HCT116 (cell line): ENCODE measurements around the gene MEGF6. TPM values are rescaled to one million over a fixed set of nuclear protein-coding genes. Genes with fewer than 3 reads are reported as not detected.

ENCODE experiments used
- ATAC-seq: fragments of 200-7000 bp; cut with Tn5 transposase; 2 replicates; pipeline ENCODE4 v1.9.1; 2020; ENCODE audit warnings: mild to moderate bottlenecking, moderate library complexity
- BruUV-seq: library from RNA; stranded (reverse); fragments of 400-500 nt; replicated peaks from 2 replicates; lab custom pipeline; 2021; lab: Mats Ljungman, UMichigan
- CTCF ChIA-PET: fragments of 300-600 bp; sonication (Branson Sonifier 250); formaldehyde crosslinking; loops from one replicate; lab custom pipeline; 2021; ENCODE audit warnings: antibody characterized with exemption; lab: Charles Lee
- POLR2A ChIA-PET: fragments of 300-600, 350-600 bp; sonication (Branson Sonifier 250); formaldehyde crosslinking; loops from one replicate; lab custom pipeline; 2021; ENCODE audit warnings: antibody characterized with exemption; lab: Charles Lee
- RAD21 ChIA-PET, 2 experiments: fragments of 300-600 bp; sonication (Branson Sonifier 250); formaldehyde crosslinking; loops; one replicate each; lab custom pipeline; 2023; ENCODE audit warnings: low total read pairs in 2 of 2; ENCODE audit not compliant: uncharacterized antibody in 2 of 2, unreplicated experiment in 2 of 2, low non-redundant PET in 1 of 2; lab: Charles Lee
- DNase-seq: peaks from one replicate; pipeline ENCODE4 v3.0.0-alpha.2; 2010; ENCODE audit warnings: low read depth, low spot score
- H2AFZ ChIP-seq: fragments of 200-600 bp; shearing (Covaris generic), sonication (generic); 2 replicates; pipeline ENCODE4 v1.6.1; 2017; ENCODE audit warnings: low read depth, mixed run types, mixed read lengths, antibody characterized with exemption, low read length; ENCODE audit not compliant: poor library complexity, severe bottlenecking
- H3K27ac ChIP-seq: 2 replicates; pipeline ENCODE4 v1.5.1; 2012; ENCODE audit warnings: low read depth, low read length
- H3K27me3 ChIP-seq: fragments of 200-600 bp; sonication (generic); 2 replicates; pipeline ENCODE4 v1.6.1; 2016; ENCODE audit warnings: mixed run types, low read length, mixed read lengths; ENCODE audit not compliant: insufficient read depth
- H3K36me3 ChIP-seq, 2 experiments: fragments of 200-500 bp in 1 of 2; fragments of 200-600 bp in 1 of 2; sonication (Bioruptor generic) in 1 of 2; sonication (generic) in 1 of 2; 2 replicates each; pipeline versions ENCODE4 v1.5.1 to v1.6.1; 2014 to 2016; ENCODE audit warnings: low read length in 2 of 2, inconsistent platforms in 1 of 2, mixed read lengths in 1 of 2, mixed run types in 1 of 2; ENCODE audit not compliant: insufficient read depth in 2 of 2, control insufficient read depth in 1 of 2
- H3K4me1 ChIP-seq, 2 experiments: fragments of 200-600 bp in 1 of 2; sonication (generic) in 1 of 2; 2 replicates each; pipeline versions ENCODE4 v1.5.1 to v1.6.1; 2012 to 2017; ENCODE audit warnings: low read length in 2 of 2, inconsistent platforms in 1 of 2, mild to moderate bottlenecking in 1 of 2, mixed read lengths in 1 of 2, mixed run types in 1 of 2, moderate library complexity in 1 of 2; ENCODE audit not compliant: insufficient read depth in 2 of 2, control insufficient read depth in 1 of 2
- H3K4me2 ChIP-seq: fragments of 200-600 bp; sonication (generic); 2 replicates; pipeline ENCODE4 v1.6.1; 2017; ENCODE audit warnings: mixed run types, low read length, mixed read lengths
- H3K4me3 ChIP-seq, 2 experiments: fragments of 200-600 bp in 1 of 2; sonication (generic) in 1 of 2; replicated peaks in 1 of 2; 2 replicates each; pipeline ENCODE4 v1.5.1; 2011 to 2016; ENCODE audit warnings: low read length in 2 of 2, control low read depth in 1 of 2, low read depth in 1 of 2, mild to moderate bottlenecking in 1 of 2, mixed read lengths in 1 of 2, mixed run types in 1 of 2
- H3K79me2 ChIP-seq: fragments of 200-600 bp; sonication (generic); 2 replicates; pipeline ENCODE4 v1.6.1; 2017; ENCODE audit warnings: mild to moderate bottlenecking, mixed run types, low read length, moderate library complexity, mixed read lengths; ENCODE audit not compliant: insufficient read depth
- H3K9ac ChIP-seq: fragments of 200-600 bp; sonication (generic); 2 replicates; pipeline ENCODE4 v1.6.1; 2016; ENCODE audit warnings: low read length, mixed read lengths
- H3K9me2 ChIP-seq: fragments of 200-600 bp; sonication (generic), shearing (Covaris generic); 2 replicates; pipeline ENCODE4 v1.6.1; 2017; ENCODE audit warnings: mixed run types, mild to moderate bottlenecking, moderate library complexity; ENCODE audit not compliant: insufficient read depth
- H3K9me3 ChIP-seq, 2 experiments: fragments of 200-500 bp in 1 of 2; fragments of 200-600 bp in 1 of 2; sonication (Bioruptor generic) in 1 of 2; sonication (generic) in 1 of 2; 2 replicates each; pipeline ENCODE4 v1.6.1; 2014 to 2017; ENCODE audit warnings: low read length in 2 of 2, mixed read lengths in 2 of 2, inconsistent platforms in 1 of 2, low read depth in 1 of 2, mild to moderate bottlenecking in 1 of 2, mixed run types in 1 of 2, moderate library complexity in 1 of 2; ENCODE audit not compliant: control insufficient read depth in 1 of 2, insufficient read depth in 1 of 2
- H4K20me1 ChIP-seq: fragments of 200-600 bp; sonication (generic), shearing (Covaris generic); 2 replicates; pipeline ENCODE4 v1.6.1; 2017; ENCODE audit warnings: mixed run types, mild to moderate bottlenecking, moderate library complexity; ENCODE audit not compliant: insufficient read depth
- ATF3 ChIP-seq: IDR thresholded peaks from 2 replicates; pipeline ENCODE4 v1.6.1; 2012
- CBX3 ChIP-seq: IDR thresholded peaks from 2 replicates; pipeline ENCODE4 v1.6.1; 2012; ENCODE audit warnings: low read depth
- EGR1 ChIP-seq: IDR thresholded peaks from 2 replicates; pipeline ENCODE4 v1.6.1; 2012; ENCODE audit warnings: low read depth
- EZH2 ChIP-seq: fragments of 200-600 bp; sonication (generic); IDR thresholded peaks from 2 replicates; pipeline ENCODE4 v1.6.1; 2017; ENCODE audit warnings: antibody characterized with exemption, mixed run types
- EZH2phosphoT487 ChIP-seq: fragments of 200-600 bp; IDR thresholded peaks from 2 replicates; pipeline ENCODE4 v1.6.1; 2018; ENCODE audit warnings: antibody characterized with exemption, borderline replicate concordance
- FOSL1 ChIP-seq: IDR thresholded peaks from 2 replicates; pipeline ENCODE4 v1.6.1; 2012; ENCODE audit warnings: low read depth
- JUND ChIP-seq: IDR thresholded peaks from 2 replicates; pipeline ENCODE4 v1.6.1; 2012
- MAX ChIP-seq: IDR thresholded peaks from 2 replicates; pipeline ENCODE4 v1.6.1; 2012
- POLR2A ChIP-seq: IDR thresholded peaks from 2 replicates; pipeline ENCODE4 v1.7.0; 2011; ENCODE audit warnings: borderline replicate concordance; ENCODE audit not compliant: insufficient read depth, insufficient read length; ENCODE audit errors: extremely low read depth
- RAD21 ChIP-seq: IDR thresholded peaks from 2 replicates; pipeline ENCODE4 v1.6.1; 2012; ENCODE audit warnings: low read depth, mild to moderate bottlenecking
- REST ChIP-seq: IDR thresholded peaks from 2 replicates; pipeline ENCODE4 v1.6.1; 2012; ENCODE audit warnings: low read depth
- SIN3A ChIP-seq: IDR thresholded peaks from 2 replicates; pipeline ENCODE4 v1.6.1; 2012; ENCODE audit warnings: low read depth
- SRF ChIP-seq: IDR thresholded peaks from 2 replicates; pipeline ENCODE4 v1.6.1; 2012; ENCODE audit warnings: low read depth
- YY1 ChIP-seq: IDR thresholded peaks from 2 replicates; pipeline ENCODE4 v1.6.1; 2011; ENCODE audit warnings: low read length, low read depth, moderate library complexity, mild to moderate bottlenecking; ENCODE audit not compliant: insufficient replicate concordance; ENCODE audit errors: extremely low read depth
- ZBTB33 ChIP-seq: IDR thresholded peaks from 2 replicates; pipeline ENCODE4 v1.6.1; 2011; ENCODE audit warnings: mild to moderate bottlenecking, low read length, moderate library complexity; ENCODE audit not compliant: insufficient replicate concordance; ENCODE audit errors: extremely low read depth
- ZFX ChIP-seq: fragments of 450-650 bp; IDR thresholded peaks from 2 replicates; pipeline ENCODE4 v1.6.1; 2017
- ZNF274 ChIP-seq: fragments of 200-500 bp; sonication (Bioruptor generic); IDR thresholded peaks from 2 replicates; pipeline ENCODE4 v1.6.1; 2014; ENCODE audit warnings: mild to moderate bottlenecking, low read depth, low read length, inconsistent platforms
- intact Hi-C: fragments of 100-400 bp; cut with micrococcal nuclease; formaldehyde crosslinking; loops from 2 replicates; pipeline ENCODE4 v1.10.0; 2022
- total RNA-seq: library from RNA; stranded (reverse); gene quantifications from one replicate; pipeline ENCODE4 v1.2.1, GENCODE V29; 2021; ENCODE audit not compliant: unreplicated experiment
- TF ChIP-seq, protein P1 (sequence below), 3 experiments: fragments of 200-600 bp in 1 of 3; sonication (generic) in 1 of 3; IDR thresholded peaks in 2 of 3; conservative IDR thresholded peaks in 1 of 3; 2 replicates each; pipeline ENCODE4 v1.5.1; 2012 to 2017; ENCODE audit warnings: low read depth in 2 of 3, low read length in 2 of 3, antibody characterized with exemption in 1 of 3, borderline replicate concordance in 1 of 3, control low read depth in 1 of 3, mild to moderate bottlenecking in 1 of 3, mixed read lengths in 1 of 3, mixed run types in 1 of 3, moderate library complexity in 1 of 3; ENCODE audit not compliant: insufficient read depth in 1 of 3

MEGF6 gene
- total RNA-seq, 1 experiment from 2014 or later, result 47.6 TPM

DNA sequence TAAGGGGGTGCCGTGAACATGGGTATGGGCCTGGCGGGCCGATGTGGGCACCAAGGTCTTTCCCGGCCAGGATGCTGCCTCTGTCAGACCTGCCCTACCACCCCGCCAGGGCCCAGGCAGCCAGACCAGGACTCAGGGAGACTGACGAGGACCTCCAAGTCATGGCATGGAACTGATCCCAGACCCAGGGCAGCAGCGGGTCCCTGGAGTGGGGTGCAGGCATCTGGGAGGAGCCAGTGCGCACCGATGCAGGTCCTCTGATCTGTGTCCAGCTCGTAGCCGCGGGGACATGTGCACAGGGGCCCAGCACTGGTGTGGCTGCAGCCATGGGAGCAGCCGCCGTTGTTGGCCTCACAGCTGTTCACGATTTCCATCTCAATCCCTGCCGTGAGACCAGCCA lies 100.0 kb downstream of the MEGF6 start:
- CTCF ChIA-PET, result no interaction called here
- H3K4me1 ChIP-seq, result peaks cover 15 to 49% of the 10 kb centered on the region in 2 experiments
- no peaks in the 10 kb centered on the region for H3K36me3 ChIP-seq
- no peak overlapping the region for H3K4me3 ChIP-seq
- ATAC-seq (no peak), DNase-seq (no peak)
- no TSS peak for BruUV-seq
- RAD21 ChIA-PET, result no interaction called here
- no peaks in the 10 kb centered on the region for H4K20me1 ChIP-seq
- H3K27ac ChIP-seq, result peak overlapping the region; percentile 50; the same call in 1 of the 2 replicates
- no peak for TF ChIP-seq CBX3
- no peak for TF ChIP-seq RAD21
- TF ChIP-seq REST, result no peak
- no peak for TF ChIP-seq FOSL1
- TF ChIP-seq EGR1, result no peak
- TF ChIP-seq ATF3, result no peak
- no peak for TF ChIP-seq ZFX
- TF ChIP-seq ZBTB33, result no peak
- no peak for TF ChIP-seq EZH2
- TF ChIP-seq EZH2phosphoT487, result no peak
- no peak for TF ChIP-seq MAX
- no peak for TF ChIP-seq POLR2A
- TF ChIP-seq, protein P1, sequence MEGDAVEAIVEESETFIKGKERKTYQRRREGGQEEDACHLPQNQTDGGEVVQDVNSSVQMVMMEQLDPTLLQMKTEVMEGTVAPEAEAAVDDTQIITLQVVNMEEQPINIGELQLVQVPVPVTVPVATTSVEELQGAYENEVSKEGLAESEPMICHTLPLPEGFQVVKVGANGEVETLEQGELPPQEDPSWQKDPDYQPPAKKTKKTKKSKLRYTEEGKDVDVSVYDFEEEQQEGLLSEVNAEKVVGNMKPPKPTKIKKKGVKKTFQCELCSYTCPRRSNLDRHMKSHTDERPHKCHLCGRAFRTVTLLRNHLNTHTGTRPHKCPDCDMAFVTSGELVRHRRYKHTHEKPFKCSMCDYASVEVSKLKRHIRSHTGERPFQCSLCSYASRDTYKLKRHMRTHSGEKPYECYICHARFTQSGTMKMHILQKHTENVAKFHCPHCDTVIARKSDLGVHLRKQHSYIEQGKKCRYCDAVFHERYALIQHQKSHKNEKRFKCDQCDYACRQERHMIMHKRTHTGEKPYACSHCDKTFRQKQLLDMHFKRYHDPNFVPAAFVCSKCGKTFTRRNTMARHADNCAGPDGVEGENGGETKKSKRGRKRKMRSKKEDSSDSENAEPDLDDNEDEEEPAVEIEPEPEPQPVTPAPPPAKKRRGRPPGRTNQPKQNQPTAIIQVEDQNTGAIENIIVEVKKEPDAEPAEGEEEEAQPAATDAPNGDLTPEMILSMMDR (IDR thresholded peaks at IDR 0.05 in 2 of 3, conservative IDR thresholded peaks at IDR 0.05 in 1 of 3; ENCODE audit: borderline replicate concordance in 1 of 3, insufficient read depth in 1 of 3, low read depth in 2 of 3, low read length in 2 of 3), result no peak
- TF ChIP-seq SRF, result no peak
- no peak for TF ChIP-seq SIN3A
- TF ChIP-seq YY1, result no peak
- no peak for TF ChIP-seq JUND
- no peak for TF ChIP-seq ZNF274
- H3K9me3 ChIP-seq, result no peaks in the 10 kb centered on the region
- H3K9ac ChIP-seq, result no peak overlapping the region
- POLR2A ChIA-PET, result no interaction called here
- H3K4me2 ChIP-seq, result 0 out of 2 replicates have a peak overlapping the region, but pooled peaks have one; percentile 78
- H3K27me3 ChIP-seq, result no peaks in the 10 kb centered on the region
- no peak overlapping the region for H2AFZ ChIP-seq
- no peaks in the 10 kb centered on the region for H3K79me2 ChIP-seq
- no peaks in the 10 kb centered on the region for H3K9me2 ChIP-seq
- intact Hi-C loops, result loop anchor here (2.0 kb wide), 1 partner anchor 19 kb away; no protein-coding TSS in a partner anchor
